GM18907 (cell line): ENCODE data around the gene ZHX3.

Experiments used
- ATAC-seq: cut with Tn5 transposase; IDR thresholded peaks from one replicate; pipeline ENCODE4 v1.9.1; 2021; ENCODE audit warnings: mild to moderate bottlenecking, moderate library complexity; ENCODE audit not compliant: unreplicated experiment

ZHX3 gene

DNA sequence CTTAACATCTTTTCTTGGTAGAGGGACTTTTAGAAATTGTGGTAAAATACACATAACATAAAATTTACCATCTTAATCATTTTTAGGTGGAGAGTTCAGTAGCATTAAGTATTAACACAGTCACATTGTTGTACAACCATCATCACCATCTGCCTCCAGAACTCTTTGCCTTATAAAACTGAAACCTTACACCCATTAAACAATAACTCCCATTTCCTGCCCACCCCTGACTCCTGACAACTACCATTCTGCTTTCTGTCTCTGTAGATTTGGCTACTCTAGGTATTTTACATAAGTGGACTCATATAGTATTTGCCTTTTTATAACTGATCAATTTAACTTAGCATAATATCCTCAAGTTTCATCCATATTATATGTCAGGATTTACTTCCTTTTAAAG lies 88.7 kb downstream of the ZHX3 start:
- ATAC-seq = peak; percentile 72

DNA sequence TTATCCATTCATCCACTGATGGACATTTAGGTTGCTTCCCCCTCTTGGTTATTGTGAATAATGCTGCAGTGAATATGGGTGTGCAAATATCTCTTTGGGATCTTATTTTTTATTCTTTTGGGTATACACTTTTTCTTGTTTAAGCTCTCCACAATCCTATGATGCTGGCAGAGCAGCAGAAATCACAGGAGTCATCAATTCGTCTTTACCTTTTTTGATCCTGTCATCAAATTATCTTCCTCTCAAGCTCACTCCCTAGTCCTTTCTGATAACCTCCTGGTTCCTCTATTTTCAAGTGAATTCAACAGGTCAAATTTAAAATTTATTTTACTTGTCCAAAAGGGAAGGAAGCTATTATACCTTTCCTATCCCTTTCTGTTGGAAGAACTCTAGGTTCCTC lies 91.1 kb downstream of the ZHX3 start:
- ATAC-seq = no peak

DNA sequence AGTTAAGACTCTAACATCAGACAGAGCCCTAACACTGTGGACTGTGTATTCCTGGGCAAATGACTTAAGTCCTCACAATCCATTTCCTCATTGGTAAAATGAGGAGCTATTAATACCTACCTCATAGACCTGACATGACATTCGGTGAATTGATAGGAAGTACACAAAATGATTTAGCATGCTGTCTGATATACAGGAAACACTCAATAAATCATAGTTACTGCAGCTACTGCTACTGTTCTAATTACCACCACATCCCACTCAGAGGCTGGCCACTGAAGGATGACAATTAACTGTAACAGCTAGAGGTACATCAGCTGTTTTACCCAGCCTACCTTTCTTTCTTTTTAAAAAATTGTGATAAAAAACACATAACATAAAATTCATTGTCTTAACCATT lies 92.4 kb downstream of the ZHX3 start:
- ATAC-seq = no peak

DNA sequence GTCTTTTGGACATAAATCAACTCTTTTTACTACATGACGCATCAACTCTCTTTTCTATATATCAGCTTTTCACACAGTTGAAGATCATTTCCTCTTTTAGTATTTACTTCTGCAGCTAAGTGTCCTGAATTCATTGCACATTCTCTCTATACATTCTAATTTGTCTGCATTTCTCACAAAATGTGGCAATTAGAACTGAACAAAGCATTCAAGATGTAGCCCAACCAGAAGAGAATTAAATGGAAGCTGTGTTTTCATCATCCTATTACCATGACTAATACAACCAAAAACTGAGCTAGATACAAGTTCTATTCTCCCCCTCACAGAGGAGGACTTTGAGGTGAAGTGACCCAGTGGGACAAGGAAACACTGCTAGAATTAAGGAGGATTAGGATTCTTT lies 93.2 kb downstream of the ZHX3 start:
- no peak for ATAC-seq

DNA sequence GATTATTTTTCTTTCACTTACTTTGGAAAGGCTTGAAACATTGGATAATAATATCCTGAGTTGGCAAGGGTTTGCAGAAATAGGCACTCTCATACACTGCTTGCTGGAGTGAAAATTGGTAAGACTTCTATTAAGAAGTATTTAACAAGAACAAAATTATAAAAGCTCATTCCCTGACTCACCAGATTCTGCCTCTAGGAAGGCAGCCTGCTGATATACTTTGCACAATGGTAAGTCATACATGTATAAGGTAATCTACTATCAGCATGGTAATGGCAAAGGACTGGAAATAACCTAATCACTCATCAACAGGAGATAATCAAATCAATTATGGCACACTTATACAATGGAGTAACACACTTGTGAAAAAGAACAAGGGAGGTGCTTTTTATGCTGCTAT lies 94.4 kb downstream of the ZHX3 start:
- no peak for ATAC-seq

DNA sequence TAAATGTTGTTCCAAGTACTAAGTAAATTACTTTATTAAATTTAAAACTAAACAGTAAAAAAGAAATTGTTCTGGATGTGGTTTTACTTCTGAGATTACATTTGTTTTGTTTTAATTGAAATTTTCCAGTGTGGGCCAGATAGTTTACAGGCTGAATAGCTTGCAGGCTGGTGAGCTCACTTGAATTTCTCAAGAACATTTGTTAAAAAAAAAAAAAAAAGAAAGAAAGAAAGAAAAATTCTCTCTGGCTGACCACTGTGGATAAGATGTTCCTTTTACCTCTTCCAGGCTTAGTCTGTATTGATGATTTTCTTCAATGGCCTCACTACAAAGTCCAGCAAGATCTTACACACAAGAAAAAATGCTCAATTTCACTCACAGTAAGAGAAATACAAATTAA lies 94.8 kb downstream of the ZHX3 start:
- ATAC-seq = no peak

DNA sequence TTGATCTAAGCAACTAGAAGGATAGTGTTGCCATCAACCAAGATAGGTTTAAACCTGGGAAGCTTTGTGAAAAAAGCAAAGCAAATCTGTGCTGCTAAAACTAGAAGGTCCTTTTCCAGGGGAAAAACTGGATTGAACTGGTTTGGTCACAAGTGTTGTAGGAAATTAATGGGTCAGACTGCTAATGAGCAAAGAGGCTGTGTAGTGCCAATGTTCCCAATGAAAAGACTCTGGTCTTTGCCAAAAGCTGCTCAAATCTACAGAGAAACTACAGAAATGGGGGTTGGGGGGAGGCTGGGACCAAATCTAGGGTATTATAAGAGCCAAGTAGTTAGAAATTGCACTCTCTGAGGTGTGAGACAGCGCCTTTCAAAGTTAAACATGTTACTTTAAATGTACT lies 95.2 kb downstream of the ZHX3 start:
- ATAC-seq = no peak

DNA sequence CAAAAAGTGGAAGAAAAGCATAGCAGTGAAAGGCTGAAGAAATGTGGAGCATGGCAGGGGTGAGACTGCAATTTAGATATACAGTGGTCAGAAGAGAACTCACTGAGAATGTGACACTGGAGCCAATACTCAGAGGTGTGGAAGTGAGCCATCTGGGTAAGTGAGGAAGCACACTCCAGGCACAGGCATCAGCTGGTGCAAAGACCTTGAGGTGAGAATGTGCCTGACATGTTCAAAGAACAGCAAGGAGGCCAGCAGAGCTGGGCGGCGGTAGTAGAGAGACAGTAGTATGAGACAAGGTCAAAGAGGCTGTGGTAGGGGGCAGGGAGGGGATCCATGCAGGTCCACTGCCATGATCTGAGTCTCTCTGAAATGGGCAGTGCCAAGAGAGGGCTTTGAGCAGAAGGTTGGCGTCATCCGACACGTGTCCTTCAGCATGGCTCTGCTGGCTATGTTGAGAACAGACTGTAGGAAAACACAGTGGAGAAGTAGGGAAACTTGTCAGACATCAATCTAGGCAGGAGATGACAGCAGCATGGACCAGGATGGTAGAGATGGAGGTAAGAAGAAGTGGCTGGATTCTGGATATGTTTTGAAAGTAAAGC lies 95.8 kb downstream of the ZHX3 start:
- ATAC-seq = no peak

DNA sequence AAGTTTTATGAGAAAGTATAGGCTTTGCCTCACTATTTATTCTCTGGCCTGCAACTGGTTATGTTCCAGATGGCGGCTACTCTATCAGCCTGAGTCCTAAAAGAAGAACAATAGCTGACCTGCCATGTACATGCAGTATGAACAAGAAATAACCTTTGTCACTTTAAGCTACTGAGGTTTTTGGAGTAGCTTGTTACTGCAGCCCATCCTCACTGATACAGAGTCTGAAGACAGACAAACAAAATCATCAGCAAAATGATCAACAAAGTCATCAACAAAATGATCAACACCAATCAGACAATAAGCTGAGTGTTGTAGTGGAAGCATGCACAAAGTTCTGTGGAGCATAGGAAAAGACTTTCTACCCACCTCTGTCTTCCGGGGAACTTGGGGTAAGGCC lies 97.7 kb downstream of the ZHX3 start:
- ATAC-seq = no peak

DNA sequence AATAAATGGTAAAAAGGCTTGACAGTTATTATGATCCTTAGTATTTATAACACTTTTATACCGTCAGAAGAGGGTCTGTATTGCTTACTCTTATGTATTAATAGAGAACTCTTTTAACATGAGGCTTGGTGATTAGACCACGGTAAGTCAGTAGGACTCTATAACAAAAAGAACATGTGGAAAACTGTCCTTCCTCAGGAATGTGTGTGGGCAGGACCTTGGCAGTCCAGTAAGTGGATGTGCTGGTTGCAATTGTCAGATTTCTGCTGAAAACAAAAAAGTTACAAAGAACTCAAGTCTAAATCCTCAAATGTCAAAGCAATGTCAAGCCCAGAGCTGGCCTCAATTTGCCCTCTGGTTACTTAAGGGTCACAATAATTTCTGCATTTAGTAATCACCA lies 99.1 kb downstream of the ZHX3 start:
- no peak for ATAC-seq

DNA sequence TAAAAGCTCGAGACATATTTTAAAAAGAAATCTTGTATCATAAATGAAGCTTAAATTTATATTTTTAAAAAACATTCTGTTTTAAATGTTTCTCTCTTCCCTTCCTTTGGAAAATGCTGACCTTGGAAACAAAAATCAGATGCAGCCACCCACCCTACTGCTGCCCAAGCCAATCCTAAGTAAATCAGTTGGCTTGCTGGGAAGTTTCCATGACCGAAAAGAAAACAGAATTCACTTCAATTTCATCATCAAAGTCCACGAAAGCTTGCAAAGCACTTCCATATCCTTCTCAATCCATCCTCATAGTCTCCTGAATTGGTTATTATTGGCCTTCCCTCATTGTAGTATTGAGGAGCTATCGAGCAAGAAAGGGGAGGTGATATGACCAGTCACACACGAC lies 100.1 kb downstream of the ZHX3 start:
- no peak for ATAC-seq

DNA sequence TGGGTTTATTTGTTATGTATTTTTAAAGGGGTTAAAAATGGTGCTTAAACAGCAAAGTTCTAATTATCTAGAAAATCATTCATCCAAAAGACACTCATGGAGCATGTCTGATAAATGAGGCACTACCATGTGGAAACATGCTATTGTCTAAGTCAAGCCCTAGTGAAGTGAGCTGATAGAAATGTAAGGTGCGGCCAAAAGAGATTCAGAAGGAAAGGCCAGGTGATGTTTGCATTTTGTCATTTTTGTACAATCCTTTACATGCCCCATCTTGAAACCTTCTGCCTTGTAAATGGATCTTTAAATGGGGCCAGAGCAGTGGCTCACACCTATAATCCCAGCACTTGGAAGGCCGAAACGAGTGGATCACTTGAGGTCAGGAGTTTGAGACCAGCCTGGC lies 102.9 kb downstream of the ZHX3 start:
- ATAC-seq = no peak

DNA sequence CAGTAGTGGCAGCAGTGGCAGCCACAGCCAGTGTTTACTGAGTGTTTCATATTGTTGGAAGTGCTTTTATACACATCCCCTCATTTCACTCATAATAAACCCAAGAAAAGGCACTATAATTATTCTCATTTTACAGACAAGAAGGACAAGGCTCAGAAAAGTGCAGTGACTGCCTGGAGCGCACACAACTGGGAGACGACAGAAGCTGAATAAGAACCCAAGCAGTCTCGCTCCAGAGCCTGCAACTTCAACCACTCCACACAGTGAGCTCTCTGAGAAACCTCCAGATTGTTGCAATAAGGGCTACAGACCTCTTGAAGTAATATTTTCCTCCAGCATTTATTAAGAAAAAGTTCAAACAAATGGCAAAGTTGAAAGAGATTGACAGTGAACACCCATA lies 103.3 kb downstream of the ZHX3 start:
- no peak for ATAC-seq

DNA sequence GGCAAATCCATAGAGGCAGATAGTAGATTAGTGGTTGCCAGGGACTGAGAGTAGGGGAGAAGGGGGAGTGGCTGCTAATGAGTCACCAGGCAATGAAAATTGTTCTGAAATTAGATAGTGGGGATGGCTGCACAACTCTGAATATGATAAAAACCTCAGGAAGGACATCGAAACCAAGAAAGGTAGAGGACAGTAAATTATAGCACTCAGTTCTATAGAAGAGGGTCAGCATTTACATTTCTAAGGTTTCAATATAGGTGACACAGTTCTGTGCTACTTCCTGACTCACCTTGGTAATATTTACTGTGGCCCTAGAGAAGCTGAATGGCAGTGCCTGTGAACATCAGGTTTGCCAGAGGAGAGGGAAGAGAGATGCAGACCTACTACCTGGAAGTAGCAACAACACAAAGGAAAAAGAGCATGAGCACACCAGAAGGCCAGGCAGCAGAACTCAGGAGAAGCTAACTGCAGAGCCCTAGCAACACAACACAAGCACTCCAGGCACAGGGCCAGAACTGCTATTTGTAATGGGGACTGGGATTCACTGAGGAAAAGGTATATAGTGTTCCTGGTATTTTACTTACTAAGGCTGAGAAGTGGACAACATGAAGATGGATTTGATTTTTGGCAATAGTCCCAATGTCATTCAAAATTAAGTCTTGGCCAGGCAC lies 104.2 kb downstream of the ZHX3 start:
- ATAC-seq = no peak

DNA sequence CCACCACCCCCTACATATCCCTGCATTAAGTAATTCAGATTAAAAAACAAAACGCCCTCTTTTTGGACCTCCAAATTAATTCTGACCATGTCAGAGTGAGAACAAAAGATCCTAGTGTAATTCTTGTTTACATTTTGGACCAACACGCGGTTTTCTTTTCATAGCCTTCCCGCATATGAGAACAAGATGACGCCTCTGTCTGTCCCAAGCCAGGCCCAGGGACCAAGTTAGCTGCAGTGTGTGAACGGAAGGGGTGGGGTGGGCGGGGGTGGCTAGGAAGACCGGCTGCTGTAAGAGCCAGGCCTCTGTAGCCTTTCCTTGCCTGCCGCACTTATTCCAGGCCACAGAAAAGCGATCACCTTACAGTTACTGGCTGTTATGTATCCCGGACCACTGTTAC lies 112.2 kb downstream of the ZHX3 start:
- ATAC-seq = no peak

DNA sequence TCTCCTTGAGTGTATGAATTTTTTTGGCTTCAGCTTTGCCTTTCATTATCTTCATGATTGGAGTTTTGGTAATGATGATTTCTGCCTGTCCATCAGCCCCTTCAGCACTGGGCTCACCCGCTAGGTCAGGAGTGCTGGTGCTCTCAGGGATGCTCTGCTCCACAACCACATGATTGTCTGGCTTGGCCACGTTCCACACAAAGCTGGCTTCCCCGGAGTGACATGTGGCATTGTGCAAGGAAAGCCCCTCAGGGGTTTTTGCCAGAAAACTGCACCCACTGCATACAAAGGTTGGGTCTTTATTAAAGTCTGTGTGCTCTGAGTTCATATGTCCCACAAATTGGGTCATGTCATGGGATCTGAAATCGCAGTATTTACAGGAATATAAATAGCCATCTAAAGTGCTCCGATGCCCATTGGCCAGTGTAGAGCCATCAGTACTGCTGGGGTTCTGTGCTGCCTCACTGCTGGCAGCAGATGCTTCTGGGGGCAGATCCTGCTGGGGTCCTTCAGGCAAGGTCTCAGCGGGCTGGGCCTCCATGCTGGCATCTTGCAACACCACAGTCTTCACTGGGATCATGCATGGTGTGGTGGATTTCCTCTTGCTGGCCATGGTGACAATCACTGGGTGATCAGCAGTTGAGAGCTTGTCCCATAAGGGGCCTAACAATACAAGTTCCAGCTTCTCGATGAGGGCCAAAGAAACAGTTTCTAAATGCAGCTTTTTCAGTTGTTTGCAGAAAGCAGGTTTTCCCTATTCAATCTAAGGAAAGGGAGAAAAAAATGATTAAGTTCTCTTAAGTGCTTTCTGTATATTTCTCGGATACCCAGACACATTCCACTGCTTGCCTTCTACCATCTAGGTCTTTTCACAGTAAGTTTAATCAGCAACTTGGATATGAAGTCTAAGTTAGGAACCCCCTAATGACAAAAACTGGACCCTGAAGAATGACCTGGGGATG lies 112.9 kb downstream of the ZHX3 start:
- no peak for ATAC-seq

DNA sequence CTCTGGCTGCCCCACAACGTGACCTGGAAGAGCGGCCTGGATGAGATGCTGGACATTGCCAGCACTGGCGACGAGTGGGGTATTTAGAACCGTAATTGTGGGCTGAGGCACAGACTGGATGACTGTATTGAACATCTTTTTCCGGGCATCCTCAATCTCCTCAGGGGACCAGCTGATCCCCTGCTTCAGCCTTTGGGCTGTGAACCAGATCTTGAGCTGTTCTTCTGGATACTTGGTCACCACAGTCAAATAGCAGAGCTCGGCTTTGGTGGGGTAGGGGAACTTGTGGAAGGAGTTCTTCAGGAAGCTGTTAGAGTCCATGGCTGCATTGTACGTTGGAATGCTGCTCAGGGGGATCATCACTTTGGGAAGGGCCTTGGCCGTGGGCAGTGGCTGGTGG lies 113.9 kb downstream of the ZHX3 start:
- ATAC-seq = no peak

DNA sequence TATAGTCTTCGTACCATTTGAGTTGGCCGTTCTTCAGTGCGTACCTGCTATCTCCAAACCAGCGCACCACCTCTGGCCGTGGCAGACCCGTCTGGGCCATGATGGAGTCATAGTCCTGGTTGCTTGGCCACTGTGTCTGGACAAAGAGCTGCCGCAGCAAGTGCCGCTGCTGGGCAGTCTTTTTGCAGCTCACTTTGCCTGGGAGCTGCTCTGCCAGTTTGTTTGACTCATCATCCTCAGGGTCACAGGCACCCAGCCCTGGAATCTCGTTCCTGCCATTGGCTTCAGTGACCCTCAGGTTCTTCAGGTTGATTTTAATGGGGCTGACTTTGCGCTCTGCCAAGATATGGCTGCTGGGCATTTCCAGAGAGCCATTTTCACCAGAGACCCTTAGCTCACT lies 115.1 kb downstream of the ZHX3 start:
- no peak for ATAC-seq

DNA sequence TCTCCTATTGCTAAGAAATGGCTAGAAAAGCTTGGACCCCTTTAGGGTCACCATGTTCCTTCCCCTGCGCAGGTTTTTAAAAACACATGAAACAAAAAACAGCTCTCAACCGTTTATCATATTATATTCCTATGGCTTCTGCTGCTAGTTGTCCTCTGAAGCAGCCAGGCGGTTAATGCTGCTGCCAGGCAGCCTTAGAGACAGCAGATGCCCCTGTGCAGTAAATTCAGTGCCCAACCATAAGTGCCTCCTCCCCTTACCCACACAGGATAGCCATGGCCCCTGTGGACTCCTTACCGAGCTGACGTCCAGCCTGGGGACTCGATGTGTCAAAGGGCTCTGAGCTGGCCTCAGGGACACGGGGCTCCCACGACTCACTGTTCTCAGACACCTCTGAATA lies 115.8 kb downstream of the ZHX3 start:
- ATAC-seq = no peak

DNA sequence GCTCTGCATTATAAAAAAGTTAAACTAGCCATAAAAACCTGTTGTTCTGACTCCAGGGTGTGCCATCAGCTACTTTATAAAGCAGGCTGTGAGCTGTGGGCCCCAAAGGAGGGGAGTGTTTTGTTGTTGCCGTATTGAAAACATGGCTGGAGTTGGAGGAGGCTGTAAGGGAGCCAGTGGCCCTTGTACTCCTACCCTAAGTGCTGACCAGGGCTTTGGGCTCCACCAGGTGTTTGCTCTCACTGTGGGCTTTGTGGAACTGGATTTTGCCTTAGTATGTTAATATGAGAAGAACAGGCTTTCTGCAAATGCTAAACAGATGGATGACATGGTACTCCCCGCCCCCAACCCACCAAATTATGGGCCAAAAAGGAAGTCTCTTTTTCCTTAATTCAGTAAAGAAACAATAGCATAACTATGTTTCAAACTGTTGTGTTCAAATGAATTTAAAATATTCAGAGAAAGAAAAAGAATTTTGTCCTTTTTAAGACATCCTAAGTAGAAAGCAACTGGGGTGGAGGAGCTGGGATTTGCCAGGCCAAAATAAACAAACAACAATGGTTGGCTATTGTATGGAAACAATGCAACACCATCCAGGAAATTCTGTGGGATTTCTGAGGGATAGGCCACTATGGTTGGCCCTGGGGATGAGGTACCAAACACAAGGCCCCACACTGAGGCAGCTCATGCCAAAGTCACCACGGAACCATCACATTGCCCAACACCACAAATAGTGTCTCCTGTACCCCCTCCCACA lies 116.9 kb downstream of the ZHX3 start:
- no peak for ATAC-seq

DNA sequence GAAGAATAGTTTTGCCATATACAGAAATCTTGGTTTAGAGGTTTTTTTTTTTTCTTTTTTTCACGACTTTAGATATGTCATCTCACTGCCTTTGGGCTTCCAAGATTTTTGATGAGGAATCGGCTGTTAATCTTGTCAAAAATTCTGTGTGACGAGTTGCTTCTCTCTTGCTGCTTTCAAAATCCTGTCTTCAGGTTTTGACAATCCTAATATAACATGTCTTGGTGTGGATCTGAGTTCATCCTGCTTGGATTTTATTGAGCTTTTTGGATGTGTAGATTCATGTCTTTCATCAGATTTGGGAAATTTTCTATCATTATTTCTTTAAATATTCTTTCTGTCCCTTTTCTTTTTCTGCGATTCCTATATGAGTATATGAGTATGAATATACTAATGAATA lies 119.1 kb downstream of the ZHX3 start:
- no peak for ATAC-seq
